ENCODE results near the gene RYK. TPM values are rescaled to one million over a fixed set of nuclear protein-coding genes. Genes with fewer than 3 reads are reported as not detected.

The RYK gene
- polyA plus RNA-seq, 1 of the 3 experiments (the other 2 are of a cell fraction): 25.9 TPM

- Histone ChIP-seq H3K4me3 (ENCODE audit: low read depth in 2 of 2, low read length in 1 of 2) (no peak overlapping the region), H3K9me2 (no peaks in the 10 kb centered on the region), H3K9ac (no peak overlapping the region), H3K36me3 (replicated peaks in 1 of 2; ENCODE audit: control insufficient read depth in 1 of 2, insufficient read depth in 2 of 2, low read length in 1 of 2) (peaks cover 23 to 30% of the 10 kb centered on the region in 2 experiments), H3K9me3 (no peaks in the 10 kb centered on the region), H3K79me2 (ENCODE audit: insufficient read depth) (no peaks in the 10 kb centered on the region), H2AFZ (ENCODE audit: low read depth) (no peak overlapping the region), H3K27ac (ENCODE audit: low read depth in 2 of 2, low read length in 1 of 2) (no peak overlapping the region), H3K27me3 (ENCODE audit: insufficient read depth) (no peaks in the 10 kb centered on the region), H3F3A (replicated peaks; ENCODE audit: insufficient read depth) (no peaks in the 10 kb centered on the region), H4K20me1 (ENCODE audit: insufficient read depth) (no peaks in the 10 kb centered on the region), H3K4me1 (ENCODE audit: control insufficient read depth in 1 of 2, insufficient read depth in 2 of 2, low read depth in 1 of 2, low read length in 1 of 2) (peaks cover 0 to 4% of the 10 kb centered on the region in 2 experiments; a peak in 1 of 4 replicates), H3K4me2 (no peak overlapping the region)
- no peak for DNase-seq
- TF ChIP-seq MAX (IDR thresholded peaks at IDR 0.05; ENCODE audit: low read depth) (no peak), CHD2 (IDR thresholded peaks at IDR 0.05; ENCODE audit: low read length, partially characterized antibody) (no peak), PBX3 (IDR thresholded peaks at IDR 0.05) (no peak), EP300 (IDR thresholded peaks at IDR 0.05; ENCODE audit: borderline replicate concordance in 1 of 2, low read depth in 1 of 2, low read length in 1 of 2) (no peak), JUND (IDR thresholded peaks at IDR 0.05) (no peak), CTCF (IDR thresholded peaks at IDR 0.05) (no peak), USF2 (IDR thresholded peaks at IDR 0.05; ENCODE audit: borderline replicate concordance, low read depth, low read length) (no peak)
- ChIA-PET POLR2A (interaction anchor here (0.9 kb wide), 1 partner anchor 16 kb away, joined by 3 read pairs; no protein-coding TSS in a partner anchor), CTCF (no interaction called here)
- WGBS (ENCODE audit: low lambda C conversion rate): 100% methylated on average over 2 of the region's 2 CpGs
Observed at GRCh38 chr3:134149286-134149685, 101.4 kb downstream of the RYK start.

GRCh38 chr3:134148534-134148933, 102.1 kb downstream of the RYK start:
- H3F3A ChIP-seq (replicated peaks; ENCODE audit: insufficient read depth): no peaks in the 10 kb centered on the region
- H2AFZ ChIP-seq (ENCODE audit: low read depth): no peak overlapping the region
- no peak for DNase-seq
- no peaks in the 10 kb centered on the region for H3K79me2 ChIP-seq (ENCODE audit: insufficient read depth)
- TF ChIP-seq TEAD4 (IDR thresholded peaks at IDR 0.05; ENCODE audit: borderline replicate concordance, insufficient read depth) (no peak), POLR2AphosphoS5 (IDR thresholded peaks at IDR 0.05; ENCODE audit: low read depth, low read length) (no peak), CHD2 (IDR thresholded peaks at IDR 0.05; ENCODE audit: low read length, partially characterized antibody) (no peak)
- H3K4me1 ChIP-seq (ENCODE audit: control insufficient read depth in 1 of 2, insufficient read depth in 2 of 2, low read depth in 1 of 2, low read length in 1 of 2): peaks cover 0 to 4% of the 10 kb centered on the region in 2 experiments; a peak in 1 of 4 replicates
- peaks cover 17 to 27% of the 10 kb centered on the region in 2 experiments for H3K36me3 ChIP-seq (replicated peaks in 1 of 2; ENCODE audit: control insufficient read depth in 1 of 2, insufficient read depth in 2 of 2, low read length in 1 of 2)
- H3K9me2 ChIP-seq: no peaks in the 10 kb centered on the region
- no peaks in the 10 kb centered on the region for H3K9me3 ChIP-seq
- no peaks in the 10 kb centered on the region for H4K20me1 ChIP-seq (ENCODE audit: insufficient read depth)
- no peak overlapping the region for H3K27ac ChIP-seq (ENCODE audit: low read depth in 2 of 2, low read length in 1 of 2)
- POLR2A ChIA-PET: no interaction called here
- CTCF ChIA-PET: interaction anchor here (1.2 kb wide), 1 partner anchor 10 kb away, joined by 3 read pairs; no protein-coding TSS in a partner anchor
- no peak overlapping the region for H3K4me3 ChIP-seq (ENCODE audit: low read depth in 2 of 2, low read length in 1 of 2)
- no peak overlapping the region for H3K9ac ChIP-seq
- 100% methylated on average over 3 of the region's 3 CpGs for WGBS (ENCODE audit: low lambda C conversion rate)
- no peaks in the 10 kb centered on the region for H3K27me3 ChIP-seq (ENCODE audit: insufficient read depth)
- no peak overlapping the region for H3K4me2 ChIP-seq
